NOMO-1 treated with DMSO at 0.1 percent for 48 hours (cell line): Measurements from ENCODE around the gene C1orf198.

Source experiments
- DNase-seq: peaks from one replicate; lab custom pipeline; 2025; ENCODE audit not compliant: unreplicated experiment; lab: John Stamatoyannopoulos, UW

C1orf198 gene

DNA sequence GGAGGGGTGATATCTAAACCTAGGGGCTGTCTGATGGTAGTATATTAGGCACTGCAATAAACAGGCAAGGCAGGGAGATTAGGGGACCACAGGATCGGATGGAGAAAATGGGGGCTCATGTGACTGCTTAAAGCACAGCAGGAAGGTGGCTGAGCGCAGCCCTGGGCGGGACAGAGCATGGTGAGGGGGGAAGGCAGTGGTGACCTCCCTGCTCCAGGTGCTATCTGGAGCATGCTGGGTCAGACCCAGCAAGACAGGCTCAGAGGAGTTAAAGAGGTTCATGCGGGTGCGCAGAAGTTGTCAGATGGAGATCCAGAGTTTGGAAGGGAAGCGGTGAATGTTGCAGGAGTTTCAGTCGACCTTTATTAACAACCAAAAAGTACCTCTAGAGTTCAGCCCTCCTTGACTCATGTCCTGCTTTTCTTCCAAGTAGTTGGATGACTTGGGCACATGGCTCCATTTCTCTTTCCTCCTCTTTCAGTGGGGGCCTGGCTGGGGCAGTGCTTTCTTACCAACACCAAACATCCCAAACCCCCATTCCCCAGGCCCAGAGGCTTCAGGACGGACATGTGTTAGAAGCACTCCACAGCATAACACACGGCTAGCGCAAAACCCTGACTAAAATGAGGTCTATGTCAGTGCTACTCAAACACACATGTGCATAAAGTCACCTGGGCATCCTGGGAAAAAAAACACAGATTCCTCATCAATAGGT lies 79.6 kb downstream of the C1orf198 start:
- DNase-seq = no peak

DNA sequence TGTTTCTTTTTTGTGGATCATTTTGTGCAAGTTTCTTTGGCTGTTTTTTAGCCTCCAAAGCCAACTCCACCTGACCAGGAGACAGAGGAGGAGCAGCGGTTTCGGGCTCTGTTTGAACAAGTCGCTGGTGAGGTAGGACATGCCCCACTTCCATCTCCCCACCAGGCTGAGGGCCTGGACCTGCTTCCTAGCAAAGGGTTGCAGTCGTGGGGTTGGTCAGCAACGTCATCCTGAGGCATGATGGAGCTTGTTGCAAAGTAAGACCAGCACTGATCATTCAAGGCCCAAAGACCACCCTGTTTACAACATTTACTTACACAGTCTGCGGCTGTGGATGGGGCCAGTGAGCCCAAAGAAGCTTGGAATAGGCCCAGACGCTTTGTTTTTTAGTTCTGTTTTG lies 80.8 kb downstream of the C1orf198 start:
- DNase-seq = no peak
